ENCODE measurements around the gene SGSM2.

The SGSM2 gene

DNA sequence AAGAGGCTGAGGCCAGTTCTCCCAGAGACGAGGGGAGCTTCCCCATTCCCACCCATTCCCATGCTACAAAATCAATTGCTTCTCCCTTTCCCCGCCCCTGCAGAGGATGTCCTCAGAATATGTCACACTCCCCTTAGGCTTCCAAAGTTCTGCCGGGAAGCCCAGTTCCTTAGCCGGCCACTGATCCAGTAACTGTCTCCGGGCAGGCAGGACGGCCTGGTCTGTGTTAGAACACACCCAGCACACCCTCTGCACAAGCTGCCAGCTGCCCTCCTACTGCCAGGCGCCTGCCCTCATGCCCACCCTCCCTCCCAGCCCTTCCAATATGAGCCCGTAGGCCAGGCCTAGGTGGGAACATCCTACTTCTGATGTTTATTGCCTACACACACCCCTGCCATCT, 31.1 kb downstream of the SGSM2 start:
- DNase-seq (ENCODE audit: low spot score), result no peak

DNA sequence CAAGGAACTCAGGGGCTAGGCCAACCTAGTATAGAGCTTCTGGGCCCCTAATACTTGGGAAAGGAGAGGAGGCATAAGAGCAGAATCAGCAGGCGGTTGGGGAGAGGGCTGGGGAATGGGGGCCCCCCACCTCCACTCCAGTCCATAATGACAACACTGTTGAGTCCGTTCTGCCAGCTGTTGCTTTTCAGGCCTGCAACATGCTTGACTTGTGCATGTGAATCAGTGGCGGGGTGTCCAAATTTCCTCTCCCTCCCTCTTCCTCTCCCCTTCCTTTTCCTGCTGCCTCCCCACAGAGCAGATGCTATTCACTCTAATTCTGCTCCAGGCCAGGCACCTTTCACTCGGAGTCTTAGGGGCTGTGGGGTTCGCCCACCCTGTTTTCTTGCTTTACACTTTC, 31.7 kb downstream of the SGSM2 start:
- no peak for DNase-seq (ENCODE audit: low spot score)

DNA sequence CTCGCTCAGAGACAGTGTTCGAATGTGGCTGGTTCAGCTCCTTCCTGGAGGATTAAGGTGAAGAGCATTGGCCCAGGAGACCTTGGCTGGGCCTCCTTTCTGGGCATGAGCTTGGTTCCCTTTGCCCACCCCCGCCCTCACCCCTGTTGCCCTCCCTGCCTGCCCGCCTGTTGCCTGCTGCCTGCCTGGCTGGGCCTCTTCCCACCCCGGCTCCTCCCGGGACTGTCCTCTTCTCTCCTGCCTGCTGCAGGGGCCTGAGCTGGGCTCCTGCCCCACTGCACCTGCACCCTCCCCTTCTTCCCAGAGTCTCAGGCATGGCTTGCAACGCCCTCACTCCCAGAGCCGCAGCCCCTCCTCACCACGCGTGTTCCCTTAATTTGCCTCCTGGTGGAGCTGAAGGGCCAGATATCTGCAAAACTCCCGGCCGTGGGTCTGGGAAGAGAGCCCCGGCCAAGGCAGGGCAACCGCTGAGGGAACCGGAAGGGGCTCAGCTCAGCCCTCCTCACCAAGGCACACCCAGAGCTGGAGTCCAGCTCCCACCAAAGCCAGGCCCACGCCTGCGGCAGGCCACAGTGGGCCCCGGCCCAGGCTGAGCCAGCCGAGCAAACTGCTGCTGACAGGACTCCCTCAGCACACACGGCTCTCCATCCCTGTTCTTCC, 32.4 kb downstream of the SGSM2 start:
- no peak for DNase-seq (ENCODE audit: low spot score)

DNA sequence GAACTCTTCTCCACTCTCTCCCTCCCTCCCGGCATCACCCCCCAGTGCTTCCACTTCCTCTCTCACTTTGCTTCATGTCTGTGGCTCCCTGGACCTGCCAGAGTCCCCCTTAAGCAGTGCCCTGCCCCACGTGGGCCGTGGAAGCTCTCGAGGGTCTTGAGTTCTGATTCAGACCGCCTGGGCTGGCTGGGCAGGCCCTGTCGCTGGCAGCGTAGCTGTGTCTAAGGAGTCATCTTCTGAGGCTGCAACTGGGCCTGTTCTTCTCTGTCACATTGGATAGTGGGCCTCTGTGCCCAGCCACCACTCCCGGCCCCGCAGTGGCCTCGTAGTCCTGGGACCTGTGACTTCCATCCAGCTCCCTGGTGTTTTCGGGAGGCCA, 32.9 kb downstream of the SGSM2 start:
- no peak for DNase-seq (ENCODE audit: low spot score)

DNA sequence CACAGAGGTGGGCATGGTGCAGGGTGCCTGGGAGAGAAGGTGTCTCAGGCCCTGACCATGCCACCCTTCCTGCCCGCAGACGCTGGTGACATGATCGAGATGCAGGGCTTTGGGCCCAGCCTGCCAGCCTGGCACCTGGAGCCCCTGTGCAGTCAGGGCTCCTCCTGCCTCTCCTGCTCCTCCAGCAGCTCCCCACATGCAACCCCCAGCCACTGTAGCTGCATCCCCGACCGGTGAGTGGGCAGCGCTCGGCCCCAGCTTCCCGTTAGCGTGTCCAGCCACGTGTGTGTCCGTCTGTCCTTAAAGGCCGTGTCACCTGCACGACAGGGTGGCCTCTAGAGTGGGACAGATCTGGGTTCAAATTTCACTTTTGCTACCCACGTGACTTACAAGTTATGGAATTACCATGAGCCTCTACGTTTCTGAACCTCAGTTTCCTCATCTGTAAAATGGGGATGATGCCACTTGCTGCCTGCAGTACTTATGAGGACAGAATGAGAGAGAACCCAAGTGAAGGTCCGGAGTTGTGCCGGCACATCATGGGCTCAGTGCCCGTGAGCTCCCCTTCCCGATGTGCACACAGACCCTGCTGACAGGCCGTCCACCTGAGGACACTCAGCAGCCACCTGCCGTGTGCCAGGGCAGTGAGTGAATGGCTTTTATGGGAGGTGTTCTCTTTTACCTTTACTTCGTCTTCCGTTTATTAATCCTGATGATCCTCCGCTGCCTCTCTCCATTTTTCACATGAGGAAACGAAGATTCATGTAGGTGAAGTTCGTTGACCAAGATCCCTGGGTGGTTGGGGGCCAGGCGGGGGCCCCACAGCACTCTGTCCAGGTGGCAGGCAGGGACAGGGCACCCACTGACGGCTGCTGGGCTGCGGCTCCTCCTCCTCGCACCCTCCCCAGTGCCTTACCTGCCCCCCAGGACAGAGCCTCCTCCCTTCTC, 34.2 kb downstream of the SGSM2 start:
- no peak for DNase-seq (ENCODE audit: low spot score)

DNA sequence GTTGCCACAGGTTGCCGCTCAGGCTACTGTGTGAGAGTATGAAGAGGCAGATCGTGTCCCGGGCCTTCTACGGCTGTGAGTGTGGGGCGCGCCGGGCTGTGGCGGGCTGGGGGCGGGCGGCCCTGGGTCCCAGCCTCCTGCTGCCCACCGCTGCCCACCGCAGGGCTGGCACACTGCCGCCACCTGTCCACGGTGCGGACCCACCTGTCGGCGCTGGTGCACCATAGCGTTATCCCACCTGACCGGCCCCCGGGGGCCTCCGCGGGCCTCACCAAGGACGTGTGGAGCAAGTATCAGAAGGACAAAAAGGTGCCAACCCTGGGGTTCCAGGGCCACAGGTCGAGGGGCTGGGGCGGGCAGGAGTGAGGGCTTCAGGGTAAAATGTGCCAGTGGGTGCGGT, 34.9 kb downstream of the SGSM2 start:
- no peak for DNase-seq (ENCODE audit: low spot score)

DNA sequence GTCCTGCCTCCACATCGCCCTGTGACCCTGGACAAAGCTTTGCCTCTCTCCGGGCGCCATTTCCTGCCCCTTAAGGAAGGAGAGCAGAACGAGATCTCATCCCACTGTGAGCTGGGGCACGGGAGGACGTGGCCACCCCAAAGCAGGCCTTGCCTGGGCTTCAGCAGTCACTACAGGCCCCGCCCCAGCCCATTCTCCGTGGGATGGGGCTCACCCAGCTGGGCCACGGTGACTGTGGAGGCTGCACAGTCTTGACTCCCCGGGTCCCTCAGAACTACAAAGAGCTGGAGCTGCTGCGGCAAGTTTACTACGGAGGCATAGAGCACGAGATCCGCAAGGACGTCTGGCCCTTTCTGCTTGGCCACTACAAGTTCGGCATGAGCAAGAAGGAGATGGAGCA, 35.4 kb downstream of the SGSM2 start:
- no peak for DNase-seq (ENCODE audit: low spot score)

DNA sequence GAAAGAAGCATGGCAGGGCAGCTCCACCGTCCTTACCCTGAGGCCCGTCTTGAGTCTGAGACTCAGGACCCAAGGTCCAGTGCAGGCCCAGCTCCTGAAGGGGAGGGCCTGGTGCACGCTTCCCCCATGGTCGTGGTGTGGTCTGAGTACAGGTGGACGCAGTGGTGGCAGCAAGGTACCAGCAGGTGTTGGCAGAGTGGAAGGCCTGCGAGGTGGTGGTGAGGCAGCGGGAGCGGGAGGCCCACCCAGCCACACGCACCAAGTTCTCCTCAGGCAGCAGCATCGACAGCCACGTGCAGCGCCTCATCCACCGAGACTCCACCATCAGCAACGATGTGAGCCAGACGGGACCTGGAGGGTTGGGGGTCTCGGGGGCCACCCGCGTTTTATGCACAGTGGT, 35.9 kb downstream of the SGSM2 start:
- no peak for DNase-seq (ENCODE audit: low spot score)

DNA sequence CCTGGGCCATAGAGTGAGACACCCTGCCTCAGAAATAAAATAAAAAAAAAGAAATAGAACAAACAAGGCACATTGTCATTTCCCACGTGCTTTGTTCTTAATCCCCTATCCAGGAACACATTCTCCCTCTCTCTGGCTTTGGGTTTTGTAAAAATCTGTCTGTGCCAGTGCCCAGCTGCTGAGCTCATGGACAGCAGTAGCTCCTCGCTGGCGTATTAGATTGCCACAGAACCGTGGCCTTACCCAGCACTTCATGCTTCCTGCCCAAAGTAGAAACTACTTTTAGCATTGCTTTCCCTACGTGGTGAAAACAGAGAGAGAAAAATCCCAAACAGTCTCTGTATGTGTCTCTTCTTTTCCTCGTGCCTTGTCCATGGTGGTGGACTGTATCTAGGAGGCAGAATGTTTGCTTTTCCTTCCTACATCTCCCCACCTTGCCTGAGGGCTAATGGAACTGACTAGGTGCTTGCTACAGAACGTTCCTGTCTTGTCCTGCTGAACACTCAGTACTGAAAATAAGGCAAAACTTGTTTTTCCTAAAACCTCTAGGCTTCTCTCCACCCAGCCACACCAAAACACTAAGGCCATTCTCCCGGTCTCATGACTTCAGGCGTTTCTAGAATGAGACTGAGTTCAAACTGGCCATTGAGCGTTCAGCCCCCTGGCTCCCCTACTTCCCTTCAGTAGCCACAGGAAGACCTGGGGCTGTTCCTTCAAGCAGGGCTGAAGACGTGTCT, 37.4 kb downstream of the SGSM2 start:
- no peak for DNase-seq (ENCODE audit: low spot score)

DNA sequence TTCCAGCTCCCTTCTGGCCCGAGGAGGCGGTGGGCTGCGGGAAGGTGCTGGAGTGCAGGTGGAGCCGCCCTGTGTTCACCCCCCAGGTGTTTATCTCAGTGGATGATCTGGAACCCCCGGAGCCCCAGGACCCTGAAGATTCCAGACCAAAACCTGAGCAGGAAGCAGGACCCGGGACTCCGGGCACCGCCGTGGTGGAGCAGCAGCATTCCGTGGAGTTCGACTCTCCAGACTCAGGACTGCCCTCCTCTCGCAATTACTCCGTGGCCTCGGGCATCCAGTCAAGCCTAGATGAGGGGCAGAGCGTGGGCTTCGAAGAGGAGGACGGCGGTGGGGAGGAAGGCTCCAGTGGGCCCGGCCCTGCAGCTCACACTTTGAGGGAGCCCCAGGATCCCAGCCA, 38.1 kb downstream of the SGSM2 start:
- DNase-seq (ENCODE audit: low spot score), result no peak

DNA sequence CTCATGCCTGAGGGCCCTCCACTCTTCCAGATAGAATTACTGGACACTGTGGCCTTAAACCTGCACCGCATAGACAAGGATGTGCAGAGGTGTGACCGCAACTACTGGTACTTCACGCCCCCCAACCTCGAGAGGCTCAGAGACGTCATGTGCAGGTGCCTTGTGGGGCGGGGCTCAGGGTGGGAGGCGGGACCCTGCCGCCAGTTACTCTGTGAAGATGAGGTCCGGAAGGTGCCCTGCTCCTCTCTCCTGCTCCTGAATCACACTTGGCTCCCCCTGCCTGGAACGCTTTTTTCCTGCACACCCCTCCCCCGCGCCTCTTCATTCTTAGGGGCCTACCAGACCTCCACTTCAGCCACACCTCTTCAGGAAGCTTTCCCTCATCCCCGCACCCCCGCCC, 38.8 kb downstream of the SGSM2 start:
- DNase-seq (ENCODE audit: low spot score), result no peak

DNA sequence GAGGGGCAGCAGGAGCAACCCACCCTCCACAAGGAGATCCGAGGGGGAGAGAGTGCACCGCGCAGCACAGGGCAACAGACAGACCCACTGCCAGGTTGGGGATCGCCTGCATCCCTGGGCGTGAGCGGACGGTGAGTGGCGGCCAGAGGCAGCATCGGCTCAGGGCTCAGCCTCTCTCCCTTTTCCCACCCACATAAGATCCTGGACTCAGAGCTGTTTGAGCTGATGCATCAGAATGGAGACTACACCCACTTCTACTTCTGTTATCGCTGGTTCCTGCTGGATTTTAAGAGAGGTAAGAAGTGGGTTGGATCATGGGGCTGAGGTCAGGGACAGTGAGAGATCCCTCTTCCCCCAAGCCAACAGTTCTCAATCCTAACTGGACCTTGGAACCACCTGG, 40.4 kb downstream of the SGSM2 start:
- no peak for DNase-seq (ENCODE audit: low spot score)

DNA sequence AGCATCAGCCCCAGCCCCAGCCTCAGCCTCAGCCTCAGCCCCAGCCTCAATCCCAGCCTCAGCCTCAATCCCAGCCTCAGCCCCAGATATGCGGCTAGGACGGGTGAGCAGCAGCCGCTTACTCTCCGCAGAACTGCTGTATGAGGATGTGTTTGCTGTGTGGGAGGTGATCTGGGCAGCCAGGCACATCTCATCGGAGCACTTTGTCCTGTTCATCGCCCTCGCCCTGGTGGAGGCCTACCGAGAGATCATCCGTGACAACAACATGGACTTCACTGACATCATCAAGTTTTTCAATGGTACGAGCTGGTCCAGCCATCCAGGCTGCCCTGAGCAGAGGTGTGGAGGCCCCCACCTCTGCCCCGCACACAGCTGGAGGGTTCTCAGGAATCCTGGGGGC, 41.6 kb downstream of the SGSM2 start:
- no peak for DNase-seq (ENCODE audit: low spot score)

DNA sequence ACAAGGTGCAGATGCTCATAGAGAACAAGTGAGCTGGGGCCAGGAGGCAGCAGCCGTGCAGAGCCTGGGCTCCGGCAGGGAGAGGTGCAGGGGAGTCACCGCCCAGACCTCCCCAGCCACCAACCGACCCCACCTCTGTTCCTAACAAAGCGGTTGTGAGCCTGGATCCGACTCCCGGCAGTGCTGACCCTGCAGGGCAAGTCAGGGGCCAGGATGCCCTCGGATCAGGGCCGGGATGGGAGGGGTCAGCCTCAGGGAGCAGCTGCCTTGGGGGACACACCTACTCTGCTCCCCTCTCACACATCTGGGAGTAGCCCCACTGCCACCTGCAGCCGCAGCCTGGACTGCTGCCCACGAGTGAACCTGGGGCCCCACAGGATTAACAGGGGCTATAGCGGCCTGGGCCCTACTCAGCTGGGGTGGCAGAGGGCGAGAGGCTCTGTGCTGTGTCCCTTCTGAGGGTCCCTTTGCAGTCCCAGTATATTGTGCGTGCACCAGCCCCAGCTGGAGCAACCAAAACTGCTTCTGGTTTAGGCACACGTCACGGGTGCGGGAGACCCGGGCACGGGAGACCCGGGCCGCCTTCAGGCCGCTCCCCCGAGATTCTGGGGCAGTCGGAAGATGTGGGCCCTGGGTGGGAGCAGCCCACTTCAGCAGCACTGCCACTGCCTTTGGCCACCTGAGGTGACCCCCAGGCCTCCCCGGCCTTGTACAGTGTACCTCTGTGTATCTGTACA, 42.4 kb downstream of the SGSM2 start:
- no peak for DNase-seq (ENCODE audit: low spot score)

DNA sequence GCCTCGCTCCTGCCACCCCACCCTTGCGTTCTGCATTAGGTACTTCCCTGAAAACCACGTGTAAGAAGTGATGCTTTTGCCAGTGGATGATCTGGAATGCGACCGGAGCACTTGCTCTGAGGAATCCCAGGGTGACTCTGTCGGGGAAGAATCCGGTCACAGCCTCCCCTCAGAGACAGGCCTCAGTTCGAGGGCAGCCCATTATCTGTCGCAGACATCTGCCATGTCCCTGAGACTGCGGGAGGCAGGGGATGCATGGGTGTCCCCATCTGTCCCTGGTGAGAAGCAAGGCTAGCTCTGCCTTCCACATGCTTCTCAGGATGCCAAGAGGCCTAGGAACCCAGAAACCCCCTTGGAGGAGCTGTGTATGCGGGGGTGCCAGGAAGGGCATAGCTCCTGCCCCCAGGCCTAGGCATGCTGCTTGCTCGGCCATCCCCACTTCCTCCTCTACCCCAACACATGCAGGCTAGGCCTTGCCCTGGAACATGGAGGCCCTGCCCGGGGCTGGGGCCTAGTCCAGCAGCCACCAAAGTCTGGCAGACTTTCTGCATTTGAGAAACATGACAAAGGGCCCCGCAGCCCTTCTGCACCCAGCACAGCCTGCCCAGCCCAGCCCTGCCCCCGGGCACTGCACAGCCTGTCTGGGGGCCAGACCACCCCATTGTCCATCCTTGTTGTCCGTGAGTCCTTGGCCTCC, 43.1 kb downstream of the SGSM2 start:
- DNase-seq (ENCODE audit: low spot score), result no peak

DNA sequence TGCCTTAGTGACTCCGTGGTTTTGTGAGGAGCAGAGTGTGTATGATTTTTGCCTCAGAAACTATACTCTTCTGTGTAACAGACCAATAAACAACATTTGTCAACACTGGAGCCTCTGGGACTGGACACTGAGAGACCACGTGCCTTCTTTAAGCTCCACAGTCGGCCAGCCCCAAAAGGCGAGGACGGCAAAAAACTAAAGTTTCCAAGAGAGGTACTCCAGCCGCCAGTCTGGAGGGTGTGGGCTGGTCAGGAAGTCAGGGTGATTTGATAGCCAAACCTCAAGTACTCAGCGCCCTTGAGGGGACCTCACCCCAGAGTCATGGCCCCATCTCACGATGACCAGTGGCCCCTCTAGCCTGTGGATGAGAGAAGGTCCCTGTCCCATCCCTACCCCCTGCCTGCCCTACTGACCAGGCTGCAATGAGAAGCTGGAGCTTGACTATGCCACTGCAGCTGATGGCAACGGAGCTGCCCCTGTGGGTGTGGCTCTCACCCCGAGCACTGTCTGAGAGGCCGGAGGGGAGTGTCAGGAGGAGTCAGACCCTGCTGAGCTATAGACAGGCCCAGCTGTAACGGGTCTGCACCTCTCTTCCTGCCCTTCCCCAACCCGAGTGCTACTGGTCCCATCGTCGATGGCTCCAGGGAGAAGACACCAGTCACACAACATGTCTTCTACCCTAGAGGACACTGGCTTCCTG, 43.8 kb downstream of the SGSM2 start:
- no peak for DNase-seq (ENCODE audit: low spot score)

DNA sequence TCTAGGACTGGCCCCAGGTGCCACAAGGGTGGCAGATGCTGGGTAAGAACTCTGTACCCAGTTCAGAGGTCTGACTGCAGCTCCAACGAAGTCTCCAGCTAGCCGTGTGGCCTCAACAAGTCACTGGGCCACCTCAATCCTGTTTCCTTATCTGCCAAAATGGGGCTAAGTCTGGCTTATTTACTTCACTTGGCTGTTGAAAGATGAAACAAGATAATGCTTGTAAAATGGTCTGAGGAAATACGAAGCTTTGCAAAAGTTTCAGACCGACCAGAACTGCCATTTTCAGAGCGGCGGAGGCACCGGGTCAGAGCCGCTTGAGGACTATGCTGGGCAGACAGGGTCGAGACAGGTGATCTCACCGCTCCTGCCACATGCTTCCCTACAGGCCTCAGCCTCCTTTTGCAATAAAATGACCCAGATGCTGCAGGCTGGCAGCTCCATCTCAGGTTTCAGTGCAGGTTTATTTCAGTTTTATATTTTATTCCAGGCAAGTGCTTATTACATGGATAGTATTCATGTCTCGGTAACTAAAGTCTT, 46.4 kb downstream of the SGSM2 start:
- DNase-seq (ENCODE audit: low spot score), result no peak

DNA sequence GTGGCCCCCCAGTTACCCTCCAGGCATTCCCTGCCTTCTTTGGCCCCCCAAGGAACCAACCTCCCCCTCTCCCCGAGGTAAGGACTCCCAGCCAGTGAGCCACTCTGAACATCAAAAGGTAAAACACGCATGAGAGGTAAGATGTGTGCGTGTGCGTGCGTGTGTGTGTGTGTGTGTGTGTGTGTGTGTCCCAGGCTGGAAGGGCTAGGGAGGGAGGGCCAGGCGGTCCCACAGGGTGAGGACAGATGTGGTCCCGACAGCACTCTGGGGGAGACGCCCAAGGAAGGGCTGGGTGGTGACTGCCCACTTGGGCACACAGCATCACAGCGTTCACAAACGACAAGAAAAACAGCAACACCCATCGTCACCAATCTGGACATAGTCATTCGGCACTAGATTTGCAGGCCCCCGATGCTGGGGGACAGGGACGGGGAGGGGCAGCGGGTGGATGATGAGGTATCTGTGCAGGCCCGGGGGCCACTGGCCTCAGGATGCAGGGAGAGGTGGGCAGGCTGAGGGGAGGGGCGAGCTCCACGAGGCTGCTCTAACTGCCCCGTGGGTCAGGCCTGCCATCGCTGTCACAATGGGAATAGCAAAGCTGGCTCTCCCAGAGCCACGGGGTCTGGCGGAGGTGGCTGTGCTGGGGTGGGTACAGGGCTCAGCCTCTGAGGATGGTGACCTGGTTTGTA, 47.3 kb downstream of the SGSM2 start:
- DNase-seq (ENCODE audit: low spot score), result no peak

DNA sequence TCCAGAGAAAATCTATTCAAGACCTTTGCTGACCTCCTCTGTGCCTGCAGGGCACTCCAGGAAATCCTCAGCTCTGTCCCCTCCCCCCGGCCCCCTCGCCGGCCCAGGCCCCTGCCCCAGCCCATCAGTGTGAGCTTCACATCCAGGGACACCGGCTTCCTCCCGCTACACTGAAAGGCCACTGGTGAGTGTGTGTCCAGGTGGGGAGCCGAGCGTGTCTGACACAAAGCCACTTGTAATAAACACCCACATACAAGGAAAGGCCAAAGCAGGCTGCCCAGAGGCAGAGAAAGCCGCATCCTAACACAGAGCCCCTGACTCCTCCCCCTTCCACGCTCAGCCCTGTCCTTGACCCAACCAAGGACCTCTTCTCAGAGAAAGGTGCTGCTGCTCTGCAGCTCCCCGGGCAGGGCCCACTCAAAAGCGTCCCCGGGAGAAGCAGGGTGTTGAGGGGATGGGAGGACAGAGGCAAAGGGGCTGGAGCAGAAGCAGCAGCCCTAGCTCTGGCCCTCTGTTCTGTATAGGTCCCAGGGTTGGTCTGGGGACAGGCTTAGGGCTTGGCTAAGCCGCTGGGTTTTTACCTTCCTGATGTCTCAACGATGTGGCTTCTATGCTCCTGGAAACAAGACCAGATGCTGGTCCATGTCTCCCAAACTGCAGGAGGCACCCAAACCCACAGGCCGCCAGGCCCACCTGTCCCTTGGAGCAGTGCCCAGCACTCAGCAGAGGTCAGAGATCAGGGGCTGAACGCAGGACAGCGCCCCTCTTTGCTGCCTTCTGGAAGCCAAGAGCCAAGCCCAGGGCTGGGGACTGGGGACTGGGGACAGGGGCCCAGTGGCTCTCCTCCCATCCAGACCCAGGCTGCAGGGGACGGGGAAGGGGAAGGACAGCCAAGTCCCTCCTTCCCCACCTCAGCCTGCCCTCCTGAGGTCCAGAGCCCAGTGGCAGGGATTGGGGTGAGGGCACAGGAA, 48.2 kb downstream of the SGSM2 start:
- no peak for DNase-seq (ENCODE audit: low spot score)

Measured in kidney tubule cell (primary cell).